Lower leg skin (tissue), 3 donors: ENCODE results near the gene RAET1E.

Experiments
- CTCF ChIP-seq, 3 donors: fragments of 450-650 bp; IDR thresholded peaks; one replicate each; pipeline ENCODE4 v1.5.1; 2016; ENCODE audit warnings: antibody characterized with exemption in 3 of 3, mild to moderate bottlenecking in 3 of 3, moderate library complexity in 2 of 3
- POLR2A ChIP-seq, 2 donors: fragments of 450-650 bp; IDR thresholded peaks; one replicate each; pipeline ENCODE4 v1.6.1; 2016 to 2017; ENCODE audit warnings: antibody characterized with exemption in 2 of 2, mild to moderate bottlenecking in 1 of 2, moderate library complexity in 1 of 2

GRCh38 chr6:149905911-149906371 is 8.0 kb upstream of the RAET1E start:
- TF ChIP-seq CTCF (IDR thresholded peaks at IDR 0.05) (no peak), POLR2A (IDR thresholded peaks at IDR 0.05) (no peak)
